ENCODE data around the gene FHOD1. TPM values are rescaled to one million over a fixed set of nuclear protein-coding genes. Genes with fewer than 3 reads are reported as not detected.

FHOD1 gene
- total RNA-seq, 1 donor from 2014 or later = 32.9 TPM

DNA sequence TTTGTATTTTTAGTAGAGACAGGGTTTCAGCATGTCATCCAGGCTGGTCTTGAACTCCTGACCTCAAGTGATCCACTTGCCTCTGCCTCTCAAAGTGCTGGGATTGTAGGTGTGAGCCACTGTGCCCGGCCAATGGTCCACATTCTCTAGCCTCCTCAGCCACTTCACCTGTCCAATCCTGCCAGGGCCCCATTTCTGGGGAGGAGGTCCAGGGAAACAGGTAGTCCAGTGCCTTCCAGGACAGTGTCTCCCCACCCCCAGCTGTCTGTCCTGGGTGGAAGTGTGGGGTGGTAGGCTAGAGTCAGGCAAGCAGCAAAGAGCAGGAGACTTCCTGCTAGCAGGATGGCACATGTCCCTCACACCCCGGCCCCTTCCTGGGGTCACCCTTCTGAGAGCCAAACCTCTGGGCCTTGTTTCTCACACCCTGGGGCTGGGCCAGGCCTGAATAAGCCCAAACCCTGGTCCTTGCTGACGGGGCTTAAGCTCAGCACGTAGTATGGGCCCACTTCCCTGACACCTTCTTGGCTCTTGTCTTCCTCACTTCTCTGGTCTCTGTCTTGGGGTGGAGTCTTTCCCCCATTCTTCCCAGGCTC lies 5.0 kb downstream of the FHOD1 start:
- TF ChIP-seq, protein P1, sequence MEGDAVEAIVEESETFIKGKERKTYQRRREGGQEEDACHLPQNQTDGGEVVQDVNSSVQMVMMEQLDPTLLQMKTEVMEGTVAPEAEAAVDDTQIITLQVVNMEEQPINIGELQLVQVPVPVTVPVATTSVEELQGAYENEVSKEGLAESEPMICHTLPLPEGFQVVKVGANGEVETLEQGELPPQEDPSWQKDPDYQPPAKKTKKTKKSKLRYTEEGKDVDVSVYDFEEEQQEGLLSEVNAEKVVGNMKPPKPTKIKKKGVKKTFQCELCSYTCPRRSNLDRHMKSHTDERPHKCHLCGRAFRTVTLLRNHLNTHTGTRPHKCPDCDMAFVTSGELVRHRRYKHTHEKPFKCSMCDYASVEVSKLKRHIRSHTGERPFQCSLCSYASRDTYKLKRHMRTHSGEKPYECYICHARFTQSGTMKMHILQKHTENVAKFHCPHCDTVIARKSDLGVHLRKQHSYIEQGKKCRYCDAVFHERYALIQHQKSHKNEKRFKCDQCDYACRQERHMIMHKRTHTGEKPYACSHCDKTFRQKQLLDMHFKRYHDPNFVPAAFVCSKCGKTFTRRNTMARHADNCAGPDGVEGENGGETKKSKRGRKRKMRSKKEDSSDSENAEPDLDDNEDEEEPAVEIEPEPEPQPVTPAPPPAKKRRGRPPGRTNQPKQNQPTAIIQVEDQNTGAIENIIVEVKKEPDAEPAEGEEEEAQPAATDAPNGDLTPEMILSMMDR (IDR thresholded peaks at IDR 0.05) = no peak
- DNase-seq (ENCODE audit: low spot score) = peak; percentile 54
- Mint-ChIP-seq H3K9me3 (ENCODE audit: low read depth) (no peaks in the 10 kb centered on the region), H3K4me1 (ENCODE audit: low read depth) (peaks cover 54% of the 10 kb centered on the region), H3K36me3 (ENCODE audit: low read depth) (peaks cover 9% of the 10 kb centered on the region), H3K27ac (ENCODE audit: unreplicated experiment) (peak overlapping the region; percentile 99), H3K4me3 (ENCODE audit: unreplicated experiment) (no peak overlapping the region), H3K27me3 (ENCODE audit: low read depth) (no peaks in the 10 kb centered on the region)

DNA sequence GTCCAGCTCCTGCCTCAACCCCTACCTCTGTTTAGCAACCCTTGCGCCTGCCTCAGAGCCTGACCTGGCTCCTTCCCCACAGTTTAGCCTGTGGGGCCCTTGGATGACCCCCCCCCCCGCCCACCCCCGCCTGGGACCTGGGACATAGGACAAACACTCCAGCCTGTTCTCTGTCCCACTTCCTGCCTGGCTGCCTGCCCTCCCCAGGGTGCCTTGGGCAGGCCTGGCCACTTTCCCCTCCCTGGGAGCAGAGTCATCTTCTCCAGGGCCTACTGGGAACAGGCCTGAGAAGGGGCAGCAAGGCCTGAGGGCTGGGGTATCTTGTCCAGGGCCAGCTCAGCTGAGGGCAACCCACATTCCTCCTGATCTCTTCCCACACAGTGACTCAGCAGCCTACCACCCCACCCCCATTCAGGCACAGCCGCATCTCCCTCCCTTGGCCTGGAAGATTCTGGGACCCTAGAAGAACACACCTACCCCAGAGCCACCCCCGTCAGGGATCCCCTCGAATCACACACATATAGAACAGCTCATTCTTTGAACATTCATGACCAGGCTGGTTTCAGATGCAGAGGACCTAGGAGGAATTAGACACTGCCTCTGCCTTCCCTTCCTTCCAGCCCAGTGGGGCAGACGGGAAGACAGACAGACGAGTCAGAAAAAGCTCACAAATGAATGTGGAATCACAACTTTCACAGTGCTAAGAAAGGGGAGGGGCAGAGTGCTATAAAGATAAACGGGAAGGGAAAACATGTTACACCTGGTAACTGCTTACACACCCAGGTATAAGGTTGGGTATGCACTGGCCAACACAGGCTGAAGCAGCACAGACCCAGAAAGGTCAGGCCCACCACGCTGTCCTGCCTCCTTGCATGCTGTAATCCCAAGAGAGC lies 6.0 kb downstream of the FHOD1 start:
- peak overlapping the region; percentile 2 for H3K4me3 Mint-ChIP-seq (ENCODE audit: unreplicated experiment)
- DNase-seq (ENCODE audit: low spot score) = peak; percentile 82
- TF ChIP-seq, protein P1 (IDR thresholded peaks at IDR 0.05) = no peak

DNA sequence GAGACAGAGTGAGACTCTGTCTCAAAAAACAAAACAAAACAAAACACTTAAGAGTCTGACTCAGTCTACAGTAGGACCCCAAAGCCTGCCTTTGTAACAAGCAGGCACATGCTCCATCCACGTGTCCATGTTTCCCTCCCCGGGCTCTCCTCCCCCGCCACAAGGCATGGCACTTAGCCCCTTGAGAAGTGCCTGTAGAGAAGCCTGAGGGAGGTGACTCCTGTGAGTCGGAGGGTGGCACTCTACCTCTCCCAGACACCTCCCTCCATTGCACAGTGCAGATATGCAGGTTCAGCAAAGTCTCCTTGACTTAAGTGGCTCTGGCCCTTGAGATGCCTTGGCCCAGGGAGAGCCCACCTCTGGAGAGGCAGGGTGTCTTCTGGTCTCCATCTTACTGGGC lies 6.8 kb downstream of the FHOD1 start:
- Mint-ChIP-seq H3K9me3 (ENCODE audit: low read depth) (no peaks in the 10 kb centered on the region), H3K4me1 (ENCODE audit: low read depth) (peaks cover 50% of the 10 kb centered on the region), H3K36me3 (ENCODE audit: low read depth) (peaks cover 18% of the 10 kb centered on the region), H3K27me3 (ENCODE audit: low read depth) (no peaks in the 10 kb centered on the region), H3K4me3 (ENCODE audit: unreplicated experiment) (no peak overlapping the region), H3K27ac (ENCODE audit: unreplicated experiment) (peak overlapping the region; percentile 99)
- DNase-seq (ENCODE audit: low spot score) = peak; percentile 68
- TF ChIP-seq, protein P1 (IDR thresholded peaks at IDR 0.05) = no peak

More for the DNA sequence above, 6.0 kb downstream of the FHOD1 start:
- H3K4me1 Mint-ChIP-seq (ENCODE audit: low read depth) = peaks cover 54% of the 10 kb centered on the region
- H3K27me3 Mint-ChIP-seq (ENCODE audit: low read depth) = no peaks in the 10 kb centered on the region
- peaks cover 14% of the 10 kb centered on the region for H3K36me3 Mint-ChIP-seq (ENCODE audit: low read depth)
- no peaks in the 10 kb centered on the region for H3K9me3 Mint-ChIP-seq (ENCODE audit: low read depth)
- peak overlapping the region; percentile 99 for H3K27ac Mint-ChIP-seq (ENCODE audit: unreplicated experiment)

DNA sequence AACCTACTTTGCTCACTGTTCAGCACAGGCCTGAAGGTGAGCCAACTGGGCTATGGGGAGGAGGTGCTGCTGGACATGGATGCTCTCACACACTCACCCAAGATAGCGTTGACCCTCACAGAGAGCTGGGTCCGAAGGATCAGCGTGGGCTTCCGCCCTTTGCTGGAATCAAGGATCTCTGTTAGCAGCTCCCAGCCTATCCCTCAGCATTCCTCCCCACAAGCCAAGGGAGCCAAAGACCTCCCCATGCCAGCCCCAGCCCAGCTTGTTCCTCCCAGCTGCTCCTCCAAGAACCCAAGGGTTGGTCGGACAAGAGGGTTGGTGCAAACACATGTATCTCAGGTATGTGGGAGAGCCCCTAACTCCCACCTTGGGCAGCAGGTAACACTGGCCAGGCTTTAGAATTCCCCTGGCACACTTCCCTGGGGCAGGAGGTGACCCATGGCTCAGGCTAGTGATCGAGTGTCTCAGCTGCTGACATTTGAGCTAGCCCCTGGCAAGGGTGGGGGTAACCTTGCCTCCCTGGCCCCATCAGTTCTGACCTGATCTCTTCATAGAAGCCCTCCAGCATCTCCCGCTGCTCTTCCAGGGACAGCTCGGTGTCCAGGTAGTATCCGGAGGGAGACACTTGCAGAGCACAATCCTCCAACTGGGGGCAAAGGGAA lies 8.3 kb downstream of the FHOD1 start:
- Mint-ChIP-seq H3K27ac (ENCODE audit: unreplicated experiment) (no peak overlapping the region), H3K36me3 (ENCODE audit: low read depth) (peaks cover 18% of the 10 kb centered on the region), H3K4me3 (ENCODE audit: unreplicated experiment) (no peak overlapping the region), H3K9me3 (ENCODE audit: low read depth) (no peaks in the 10 kb centered on the region), H3K27me3 (ENCODE audit: low read depth) (no peaks in the 10 kb centered on the region), H3K4me1 (ENCODE audit: low read depth) (peaks cover 35% of the 10 kb centered on the region)
- peak; percentile 52 for DNase-seq (ENCODE audit: low spot score)
- TF ChIP-seq, protein P1 (IDR thresholded peaks at IDR 0.05) = no peak

DNA sequence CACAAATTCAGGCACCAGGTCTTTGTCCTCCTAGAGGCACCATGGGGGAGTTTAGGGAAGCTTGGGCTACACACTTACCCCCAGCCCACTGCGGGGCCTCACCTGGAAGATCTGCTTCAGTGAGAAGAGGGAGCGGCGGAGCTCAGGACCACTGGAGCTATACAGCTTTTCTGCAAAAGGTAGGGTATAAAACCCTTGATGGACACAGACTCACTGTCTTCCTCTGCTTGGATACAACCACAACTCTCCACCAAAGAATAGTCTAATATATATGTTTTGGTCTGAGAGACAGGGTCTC lies 9.1 kb downstream of the FHOD1 start:
- no peak for DNase-seq (ENCODE audit: low spot score)
- H3K9me3 Mint-ChIP-seq (ENCODE audit: low read depth) = no peaks in the 10 kb centered on the region
- no peaks in the 10 kb centered on the region for H3K27me3 Mint-ChIP-seq (ENCODE audit: low read depth)
- TF ChIP-seq, protein P1 (IDR thresholded peaks at IDR 0.05) = no peak
- H3K4me1 Mint-ChIP-seq (ENCODE audit: low read depth) = peaks cover 30% of the 10 kb centered on the region
- H3K27ac Mint-ChIP-seq (ENCODE audit: unreplicated experiment) = no peak overlapping the region
- no peak overlapping the region for H3K4me3 Mint-ChIP-seq (ENCODE audit: unreplicated experiment)
- peaks cover 21% of the 10 kb centered on the region for H3K36me3 Mint-ChIP-seq (ENCODE audit: low read depth)

Measured in chondrocyte (in vitro differentiated cells).